Mesendoderm (in vitro differentiated cells): ENCODE measurements around the gene EZH2.
A peak's percentile ranks its signal among the peaks of the same experiment; 100 is the strongest.

Experiments used
- DNase-seq: peaks from one replicate; pipeline ENCODE4 v3.0.0; 2013
- H2AK5ac ChIP-seq: 2 replicates; pipeline ENCODE4 v1.6.1; 2013; ENCODE audit warnings: low read length, inconsistent platforms
- H2BK120ac ChIP-seq: 2 replicates; pipeline ENCODE4 v1.6.1; 2013; ENCODE audit warnings: low read depth, mild to moderate bottlenecking, low read length, moderate library complexity, mixed read lengths
- H2BK15ac ChIP-seq: replicated peaks from 2 replicates; pipeline ENCODE4 v1.6.1; 2013; ENCODE audit warnings: low read depth, mild to moderate bottlenecking, moderate library complexity
- H2BK5ac ChIP-seq: 2 replicates; pipeline ENCODE4 v1.6.1; 2013; ENCODE audit warnings: low read length, inconsistent platforms
- H3K18ac ChIP-seq: 2 replicates; pipeline ENCODE4 v1.6.1; 2013; ENCODE audit warnings: mild to moderate bottlenecking, low read length, mixed read lengths
- H3K23ac ChIP-seq: one replicate; pipeline ENCODE4 v1.6.1; 2013; ENCODE audit warnings: low read length
- H3K27ac ChIP-seq: 2 replicates; pipeline ENCODE4 v1.5.1; 2013; ENCODE audit warnings: low read depth, mild to moderate bottlenecking, inconsistent platforms, low read length, moderate library complexity
- H3K27me3 ChIP-seq: 2 replicates; pipeline ENCODE4 v1.6.1; 2013; ENCODE audit warnings: low read length, control low read depth, mild to moderate bottlenecking, inconsistent platforms; ENCODE audit not compliant: insufficient read depth, poor library complexity
- H3K36me3 ChIP-seq: 2 replicates; pipeline ENCODE4 v1.6.1; 2013; ENCODE audit warnings: low read length, inconsistent platforms; ENCODE audit not compliant: control insufficient read depth, insufficient read depth
- H3K4ac ChIP-seq: one replicate; pipeline ENCODE4 v1.6.1; 2013; ENCODE audit warnings: low read depth, mild to moderate bottlenecking, low read length, moderate library complexity
- H3K4me1 ChIP-seq: 2 replicates; pipeline ENCODE4 v1.6.1; 2013; ENCODE audit warnings: low read depth, low read length, inconsistent platforms; ENCODE audit not compliant: control insufficient read depth
- H3K4me2 ChIP-seq: 2 replicates; pipeline ENCODE4 v1.6.1; 2013; ENCODE audit warnings: low read length
- H3K4me3 ChIP-seq: 2 replicates; pipeline ENCODE4 v1.5.1; 2013; ENCODE audit warnings: mild to moderate bottlenecking, low read length
- H3K56ac ChIP-seq: one replicate; pipeline ENCODE4 v1.6.1; 2013; ENCODE audit warnings: low read length
- H3K79me1 ChIP-seq: 2 replicates; pipeline ENCODE4 v1.6.1; 2013; ENCODE audit warnings: low read length, inconsistent platforms
- H3K79me2 ChIP-seq: 2 replicates; pipeline ENCODE4 v1.6.1; 2013; ENCODE audit warnings: mild to moderate bottlenecking, low read length; ENCODE audit not compliant: control insufficient read depth, insufficient read depth
- H3K9ac ChIP-seq: 2 replicates; pipeline ENCODE4 v1.6.1; 2013; ENCODE audit warnings: low read length, inconsistent platforms
- H4K5ac ChIP-seq: one replicate; pipeline ENCODE4 v1.6.1; 2013; ENCODE audit warnings: low read length
- H4K8ac ChIP-seq: one replicate; pipeline ENCODE4 v1.6.1; 2013; ENCODE audit warnings: low read depth, mild to moderate bottlenecking, control low read depth, low read length, moderate library complexity
- WGBS: extraction: QIAGEN DNeasy Blood & Tissue Kit; methylation state at CpG from one replicate; pipeline ENCODE4 v1.1.7; 2013; ENCODE audit warnings: low lambda C conversion rate, missing lambda C conversion rate; ENCODE audit not compliant: insufficient coverage; ENCODE audit errors: extremely low coverage; 5-methylcytosine and 5-hydroxymethylcytosine counted together

The EZH2 gene

GRCh38 chr7:148877517-148877916, 6.6 kb downstream of the EZH2 start:
- Histone ChIP-seq H3K18ac (no peak overlapping the region), H4K5ac (no peak overlapping the region), H3K4ac (no peak overlapping the region), H3K27ac (no peak overlapping the region), H3K23ac (no peak overlapping the region), H3K36me3 (no peaks in the 10 kb centered on the region), H2AK5ac (no peak overlapping the region), H3K4me1 (no peaks in the 10 kb centered on the region), H3K79me2 (peaks cover 47% of the 10 kb centered on the region), H2BK15ac (no peak overlapping the region), H2BK5ac (no peak overlapping the region), H3K27me3 (no peaks in the 10 kb centered on the region), H4K8ac (no peak overlapping the region), H3K4me3 (no peak overlapping the region), H3K79me1 (peaks cover 6% of the 10 kb centered on the region), H2BK120ac (no peak overlapping the region), H3K56ac (no peak overlapping the region), H3K4me2 (no peak overlapping the region), H3K9ac (no peak overlapping the region)
- no CpG with 5 or more reads among the region's 1 CpG for WGBS
- peak; percentile 78 for DNase-seq

- Histone ChIP-seq H2BK120ac (no peak overlapping the region), H2BK15ac (no peak overlapping the region), H3K9ac (no peak overlapping the region), H3K23ac (no peak overlapping the region), H3K79me2 (peaks cover 63% of the 10 kb centered on the region), H3K36me3 (no peaks in the 10 kb centered on the region), H3K27me3 (no peaks in the 10 kb centered on the region), H3K4me1 (no peaks in the 10 kb centered on the region), H4K5ac (no peak overlapping the region), H3K4ac (no peak overlapping the region), H3K18ac (no peak overlapping the region), H3K4me2 (no peak overlapping the region), H3K79me1 (peaks cover 15% of the 10 kb centered on the region), H4K8ac (no peak overlapping the region), H2BK5ac (no peak overlapping the region), H3K27ac (no peak overlapping the region), H3K56ac (no peak overlapping the region), H3K4me3 (no peak overlapping the region), H2AK5ac (no peak overlapping the region)
- DNase-seq, result no peak
These were observed 11.9 kb downstream of the EZH2 start for GRCh38 chr7:148872188-148872587.

GRCh38 chr7:148871551-148871950, 12.5 kb downstream of the EZH2 start:
- H3K9ac ChIP-seq, result no peak overlapping the region
- H3K79me2 ChIP-seq, result peaks cover 61% of the 10 kb centered on the region
- H3K4me3 ChIP-seq, result no peak overlapping the region
- H3K79me1 ChIP-seq, result peaks cover 14% of the 10 kb centered on the region
- H2AK5ac ChIP-seq, result no peak overlapping the region
- no peaks in the 10 kb centered on the region for H3K27me3 ChIP-seq
- H3K18ac ChIP-seq, result no peak overlapping the region
- WGBS, result no CpG with 5 or more reads among the region's 5 CpGs
- H4K8ac ChIP-seq, result no peak overlapping the region
- no peak overlapping the region for H2BK15ac ChIP-seq
- H3K4me1 ChIP-seq, result no peaks in the 10 kb centered on the region
- no peak overlapping the region for H3K4me2 ChIP-seq
- no peak overlapping the region for H2BK5ac ChIP-seq
- H2BK120ac ChIP-seq, result no peak overlapping the region
- H3K27ac ChIP-seq, result no peak overlapping the region
- no peak for DNase-seq
- H4K5ac ChIP-seq, result no peak overlapping the region
- H3K4ac ChIP-seq, result no peak overlapping the region
- no peaks in the 10 kb centered on the region for H3K36me3 ChIP-seq
- H3K23ac ChIP-seq, result no peak overlapping the region
- no peak overlapping the region for H3K56ac ChIP-seq

- H3K9ac ChIP-seq, result no peak overlapping the region
- H3K23ac ChIP-seq, result no peak overlapping the region
- H2AK5ac ChIP-seq, result no peak overlapping the region
- peaks cover 61% of the 10 kb centered on the region for H3K79me2 ChIP-seq
- no peak overlapping the region for H3K4me2 ChIP-seq
- no peak overlapping the region for H2BK5ac ChIP-seq
- no peak overlapping the region for H3K27ac ChIP-seq
- H3K4ac ChIP-seq, result no peak overlapping the region
- H3K79me1 ChIP-seq, result peaks cover 15% of the 10 kb centered on the region
- H3K4me1 ChIP-seq, result no peaks in the 10 kb centered on the region
- no peaks in the 10 kb centered on the region for H3K36me3 ChIP-seq
- no peak overlapping the region for H2BK120ac ChIP-seq
- H3K27me3 ChIP-seq, result no peaks in the 10 kb centered on the region
- H3K4me3 ChIP-seq, result no peak overlapping the region
- WGBS, result no CpG with 5 or more reads among the region's 3 CpGs
- H3K56ac ChIP-seq, result no peak overlapping the region
- no peak overlapping the region for H4K5ac ChIP-seq
- DNase-seq, result no peak
- H4K8ac ChIP-seq, result no peak overlapping the region
- H2BK15ac ChIP-seq, result no peak overlapping the region
- no peak overlapping the region for H3K18ac ChIP-seq
These were observed 13.1 kb downstream of the EZH2 start for GRCh38 chr7:148871030-148871429.

- H3K23ac ChIP-seq, result no peak overlapping the region
- no peak overlapping the region for H2AK5ac ChIP-seq
- no peak overlapping the region for H2BK15ac ChIP-seq
- H2BK5ac ChIP-seq, result no peak overlapping the region
- H4K8ac ChIP-seq, result no peak overlapping the region
- peaks cover 15% of the 10 kb centered on the region for H3K79me1 ChIP-seq
- no peaks in the 10 kb centered on the region for H3K27me3 ChIP-seq
- H3K4me2 ChIP-seq, result no peak overlapping the region
- no CpG with 5 or more reads among the region's 5 CpGs for WGBS
- H3K27ac ChIP-seq, result no peak overlapping the region
- H3K56ac ChIP-seq, result no peak overlapping the region
- H3K9ac ChIP-seq, result no peak overlapping the region
- no peak overlapping the region for H2BK120ac ChIP-seq
- no peak overlapping the region for H4K5ac ChIP-seq
- no peaks in the 10 kb centered on the region for H3K4me1 ChIP-seq
- no peak for DNase-seq
- no peaks in the 10 kb centered on the region for H3K36me3 ChIP-seq
- peaks cover 64% of the 10 kb centered on the region for H3K79me2 ChIP-seq
- no peak overlapping the region for H3K4ac ChIP-seq
- H3K4me3 ChIP-seq, result no peak overlapping the region
- H3K18ac ChIP-seq, result no peak overlapping the region
These were observed 15.8 kb downstream of the EZH2 start for GRCh38 chr7:148868378-148868674.

- H3K4me1 ChIP-seq, result no peaks in the 10 kb centered on the region
- H2BK120ac ChIP-seq, result no peak overlapping the region
- no peak overlapping the region for H2BK15ac ChIP-seq
- no peak overlapping the region for H2AK5ac ChIP-seq
- no CpG with 5 or more reads among the region's 3 CpGs for WGBS
- H4K8ac ChIP-seq, result no peak overlapping the region
- no peak overlapping the region for H3K18ac ChIP-seq
- DNase-seq, result peak; percentile 20
- no peak overlapping the region for H4K5ac ChIP-seq
- H3K23ac ChIP-seq, result no peak overlapping the region
- peaks cover 63% of the 10 kb centered on the region for H3K79me2 ChIP-seq
- no peak overlapping the region for H2BK5ac ChIP-seq
- H3K9ac ChIP-seq, result no peak overlapping the region
- no peaks in the 10 kb centered on the region for H3K36me3 ChIP-seq
- no peaks in the 10 kb centered on the region for H3K27me3 ChIP-seq
- peaks cover 15% of the 10 kb centered on the region for H3K79me1 ChIP-seq
- H3K4me2 ChIP-seq, result no peak overlapping the region
- no peak overlapping the region for H3K4ac ChIP-seq
- no peak overlapping the region for H3K27ac ChIP-seq
- no peak overlapping the region for H3K56ac ChIP-seq
- no peak overlapping the region for H3K4me3 ChIP-seq
These were observed 16.3 kb downstream of the EZH2 start for GRCh38 chr7:148867596-148868377.
